Endothelial cell (in vitro differentiated cells): Measurements from ENCODE around the gene TNNI3K. TPM values are rescaled to one million over a fixed set of nuclear protein-coding genes. Genes with fewer than 3 reads are reported as not detected.

Experiments
- DNase-seq: peaks from one replicate; pipeline ENCODE4 v3.0.0; 2021; ENCODE audit warnings: low spot score
- H3K27ac Mint-ChIP-seq: one replicate; pipeline ENCODE4 v1.8.0; 2021; ENCODE audit warnings: mixed read lengths, inconsistent platforms; ENCODE audit not compliant: unreplicated experiment
- H3K27me3 Mint-ChIP-seq: one replicate; pipeline ENCODE4 v1.8.0; 2021; ENCODE audit warnings: mild to moderate bottlenecking, moderate library complexity, mixed read lengths, inconsistent platforms; ENCODE audit not compliant: unreplicated experiment
- H3K36me3 Mint-ChIP-seq: one replicate; pipeline ENCODE4 v1.8.0; 2021; ENCODE audit warnings: mild to moderate bottlenecking, low read depth, mixed read lengths, inconsistent platforms; ENCODE audit not compliant: unreplicated experiment
- H3K4me1 Mint-ChIP-seq: one replicate; pipeline ENCODE4 v1.8.0; 2021; ENCODE audit warnings: mild to moderate bottlenecking, mixed read lengths, inconsistent platforms; ENCODE audit not compliant: unreplicated experiment
- H3K4me3 Mint-ChIP-seq: one replicate; pipeline ENCODE4 v1.8.0; 2021; ENCODE audit warnings: mild to moderate bottlenecking, mixed read lengths, inconsistent platforms; ENCODE audit not compliant: unreplicated experiment
- H3K9me3 Mint-ChIP-seq: one replicate; pipeline ENCODE4 v1.8.0; 2021; ENCODE audit warnings: mixed read lengths, inconsistent platforms; ENCODE audit not compliant: unreplicated experiment
- total RNA-seq: library from RNA; stranded (reverse); fragmentation: NEBNext Ultra II Directional; extraction: Animal tissue kit (Norgen Biotek cat#: 25700); gene quantifications from one replicate; pipeline ENCODE4 v1.2.1, GENCODE V29; 2021; ENCODE audit not compliant: unreplicated experiment
- TF ChIP-seq, protein P1 (sequence below): fragments of 200-600 bp; sonication (generic); IDR thresholded peaks from one replicate; pipeline ENCODE4 v1.5.0; 2021; ENCODE audit warnings: antibody characterized with exemption; ENCODE audit not compliant: unreplicated experiment

The TNNI3K gene
- total RNA-seq, 1 donor from 2014 or later = not detected

DNA sequence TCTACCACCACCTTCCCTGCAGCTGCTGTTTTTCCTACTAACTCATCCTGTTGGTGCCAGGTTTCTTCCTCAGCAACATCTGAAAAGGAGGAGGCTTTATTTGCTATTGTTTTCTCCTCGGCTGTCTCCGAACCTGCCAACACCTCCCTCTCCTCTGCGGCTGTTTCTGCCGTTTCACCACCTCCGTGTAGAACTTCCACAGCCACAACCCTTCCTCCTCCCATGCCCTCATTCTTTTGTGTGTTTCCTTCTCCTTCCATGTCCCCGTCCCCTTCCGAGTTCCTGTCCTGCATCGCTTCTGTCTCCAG is 336.3 kb downstream of the TNNI3K start:
- no peaks in the 10 kb centered on the region for H3K36me3 Mint-ChIP-seq
- DNase-seq = no peak
- no peak overlapping the region for H3K27ac Mint-ChIP-seq
- H3K4me3 Mint-ChIP-seq = no peak overlapping the region
- no peaks in the 10 kb centered on the region for H3K4me1 Mint-ChIP-seq
- no peaks in the 10 kb centered on the region for H3K9me3 Mint-ChIP-seq
- H3K27me3 Mint-ChIP-seq = no peaks in the 10 kb centered on the region
- TF ChIP-seq, protein P1, sequence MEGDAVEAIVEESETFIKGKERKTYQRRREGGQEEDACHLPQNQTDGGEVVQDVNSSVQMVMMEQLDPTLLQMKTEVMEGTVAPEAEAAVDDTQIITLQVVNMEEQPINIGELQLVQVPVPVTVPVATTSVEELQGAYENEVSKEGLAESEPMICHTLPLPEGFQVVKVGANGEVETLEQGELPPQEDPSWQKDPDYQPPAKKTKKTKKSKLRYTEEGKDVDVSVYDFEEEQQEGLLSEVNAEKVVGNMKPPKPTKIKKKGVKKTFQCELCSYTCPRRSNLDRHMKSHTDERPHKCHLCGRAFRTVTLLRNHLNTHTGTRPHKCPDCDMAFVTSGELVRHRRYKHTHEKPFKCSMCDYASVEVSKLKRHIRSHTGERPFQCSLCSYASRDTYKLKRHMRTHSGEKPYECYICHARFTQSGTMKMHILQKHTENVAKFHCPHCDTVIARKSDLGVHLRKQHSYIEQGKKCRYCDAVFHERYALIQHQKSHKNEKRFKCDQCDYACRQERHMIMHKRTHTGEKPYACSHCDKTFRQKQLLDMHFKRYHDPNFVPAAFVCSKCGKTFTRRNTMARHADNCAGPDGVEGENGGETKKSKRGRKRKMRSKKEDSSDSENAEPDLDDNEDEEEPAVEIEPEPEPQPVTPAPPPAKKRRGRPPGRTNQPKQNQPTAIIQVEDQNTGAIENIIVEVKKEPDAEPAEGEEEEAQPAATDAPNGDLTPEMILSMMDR = no peak

DNA sequence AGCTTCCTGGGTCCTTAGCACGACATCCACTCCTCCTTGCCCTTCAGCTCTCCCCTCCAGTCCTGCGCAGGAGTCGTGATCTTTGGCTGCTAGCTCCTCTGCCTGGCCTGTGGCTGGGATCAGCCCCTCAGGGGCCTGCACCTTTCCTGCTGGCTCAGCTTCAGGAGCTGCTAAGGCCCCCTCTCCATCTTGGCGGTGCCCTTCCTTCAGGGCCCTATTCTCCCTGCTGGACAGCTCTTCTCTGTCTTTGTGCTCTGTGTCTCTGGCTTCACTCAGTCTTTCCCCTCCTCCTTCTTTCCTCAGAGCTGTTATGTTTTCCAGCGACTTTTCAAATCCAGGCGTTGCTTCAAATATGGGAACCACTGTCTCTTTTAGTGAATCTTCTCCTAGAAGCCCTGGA is 336.7 kb downstream of the TNNI3K start:
- H3K4me3 Mint-ChIP-seq = no peak overlapping the region
- no peaks in the 10 kb centered on the region for H3K27me3 Mint-ChIP-seq

DNA sequence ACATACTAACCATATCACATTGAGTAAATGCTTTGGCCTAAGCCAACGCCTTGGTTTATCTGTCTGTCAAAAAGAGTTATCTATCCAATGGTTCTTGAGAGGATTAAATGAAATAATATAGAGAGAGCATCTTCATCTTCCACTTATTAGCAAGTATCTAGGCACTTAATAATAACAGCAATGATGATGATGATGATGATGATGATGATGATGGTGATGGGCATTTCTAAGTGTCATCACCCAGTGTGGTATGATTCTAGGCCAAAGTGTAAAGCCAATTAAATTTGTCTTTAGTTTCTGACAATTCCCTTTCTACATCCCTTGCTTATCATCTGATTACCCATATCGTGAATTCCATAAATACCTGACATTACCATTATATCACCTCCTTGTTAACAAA is 342.9 kb downstream of the TNNI3K start:
- TF ChIP-seq, protein P1 = no peak
- no peak for DNase-seq
- Mint-ChIP-seq H3K9me3 (no peaks in the 10 kb centered on the region), H3K4me1 (no peaks in the 10 kb centered on the region), H3K27me3 (no peaks in the 10 kb centered on the region), H3K36me3 (no peaks in the 10 kb centered on the region), H3K27ac (no peak overlapping the region), H3K4me3 (no peak overlapping the region)

More for the DNA sequence above, 336.7 kb downstream of the TNNI3K start:
- no peak for DNase-seq
- Mint-ChIP-seq H3K9me3 (no peaks in the 10 kb centered on the region), H3K27ac (no peak overlapping the region), H3K36me3 (no peaks in the 10 kb centered on the region), H3K4me1 (no peaks in the 10 kb centered on the region)
- TF ChIP-seq, protein P1 = no peak

DNA sequence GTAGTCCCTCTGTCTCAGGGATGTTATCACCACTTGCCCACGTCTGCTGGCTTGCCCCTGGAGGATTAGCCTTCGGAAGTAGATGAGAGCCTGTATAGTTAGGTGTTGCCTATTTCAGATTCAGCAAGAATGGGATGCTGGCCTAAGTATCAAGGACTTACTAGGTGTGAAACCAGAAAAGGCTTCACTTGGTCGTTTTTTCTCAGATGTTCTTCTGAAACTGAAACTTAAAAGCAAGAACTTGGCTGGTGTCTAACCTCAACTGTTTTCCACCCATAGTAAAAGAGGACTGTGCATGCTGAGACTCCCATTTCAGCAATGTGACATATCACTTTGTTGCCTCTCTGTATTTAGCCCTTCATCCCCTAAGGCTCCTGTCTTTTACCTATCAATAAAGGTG is 344.2 kb downstream of the TNNI3K start:
- Mint-ChIP-seq H3K9me3 (no peaks in the 10 kb centered on the region), H3K4me3 (no peak overlapping the region), H3K27ac (no peak overlapping the region), H3K4me1 (no peaks in the 10 kb centered on the region), H3K27me3 (no peaks in the 10 kb centered on the region), H3K36me3 (no peaks in the 10 kb centered on the region)
- TF ChIP-seq, protein P1 = no peak
- no peak for DNase-seq

DNA sequence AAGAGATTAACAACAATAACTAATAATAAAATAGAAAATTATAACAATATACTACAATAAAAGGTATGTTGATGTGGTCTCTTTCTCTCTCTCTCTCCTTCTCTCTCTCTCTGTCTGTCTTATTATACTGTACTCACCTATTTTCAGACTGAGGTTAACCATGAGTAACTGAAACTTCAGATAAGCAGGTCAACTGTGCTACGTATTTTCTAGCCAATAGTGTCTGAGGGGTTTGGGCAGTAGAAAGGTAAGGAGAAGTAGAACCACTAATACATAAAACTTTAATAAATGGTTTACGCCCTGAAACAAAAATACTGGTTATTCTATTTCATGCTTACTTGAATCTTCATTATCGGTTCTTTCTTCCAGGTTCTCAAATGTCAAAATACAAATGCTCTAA is 348.2 kb downstream of the TNNI3K start:
- Mint-ChIP-seq H3K9me3 (no peaks in the 10 kb centered on the region), H3K27ac (no peak overlapping the region), H3K36me3 (no peaks in the 10 kb centered on the region), H3K27me3 (no peaks in the 10 kb centered on the region), H3K4me1 (no peaks in the 10 kb centered on the region), H3K4me3 (no peak overlapping the region)
- DNase-seq = no peak
- TF ChIP-seq, protein P1 = no peak
